ENCODE results near the gene UPP2.

The UPP2 gene

DNA sequence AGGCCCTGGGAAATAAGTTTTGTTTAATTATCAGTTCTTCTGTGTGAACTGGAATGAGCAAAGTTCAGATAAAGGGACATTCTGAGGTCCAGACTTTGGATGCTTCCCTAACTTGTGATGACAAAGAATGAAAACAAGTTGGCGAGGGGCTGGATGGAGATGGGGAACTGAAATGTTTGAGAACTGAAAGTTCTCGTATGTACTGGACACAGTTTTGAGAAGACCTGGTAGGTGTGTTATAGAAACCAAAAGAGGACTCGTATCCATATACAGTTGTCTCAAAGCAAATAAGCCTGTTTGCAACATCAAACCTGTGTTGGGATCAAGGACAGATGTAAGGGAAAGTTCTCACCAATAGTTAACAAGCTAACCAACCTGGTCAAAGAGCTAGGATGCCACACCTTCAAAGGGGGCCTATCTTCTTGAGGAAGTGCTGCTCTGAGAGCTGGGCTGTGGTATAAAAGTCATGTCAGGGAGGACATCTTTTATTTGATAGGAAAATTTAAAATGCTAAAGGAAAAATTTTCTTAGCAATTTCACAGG, at the start of gene UPP2:
UPP2 (plus strand) TSS at position 493 of the 543 bp plus-strand sequence. CDS start 188 bp downstream, outside the sequence.
- DNase-seq (ENCODE audit: low spot score): no peak

- DNase-seq (ENCODE audit: low spot score): no peak
Measured at GRCh38 chr2:158052761-158053160, 48.9 kb upstream of the UPP2 start.

DNA sequence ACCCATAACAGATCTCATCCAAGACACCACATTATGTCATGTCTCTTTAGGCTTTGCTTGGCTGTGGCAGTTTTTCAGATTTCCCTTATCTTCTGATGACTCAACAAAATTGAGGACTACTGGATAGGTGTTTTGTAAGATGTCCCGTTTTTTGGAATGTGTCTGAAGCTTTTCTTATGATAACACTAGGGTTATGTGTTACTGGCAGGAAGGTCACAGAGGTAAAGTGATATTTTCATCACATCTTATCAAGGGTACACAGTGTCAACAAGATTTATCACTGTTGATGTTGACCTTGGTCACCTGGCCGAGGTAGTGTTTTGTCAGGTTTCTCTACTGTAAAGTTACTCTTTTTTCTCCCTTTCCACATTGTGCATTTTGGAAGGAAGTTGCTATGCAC, 44.8 kb upstream of the UPP2 start:
- no peak for DNase-seq (ENCODE audit: low spot score)

DNA sequence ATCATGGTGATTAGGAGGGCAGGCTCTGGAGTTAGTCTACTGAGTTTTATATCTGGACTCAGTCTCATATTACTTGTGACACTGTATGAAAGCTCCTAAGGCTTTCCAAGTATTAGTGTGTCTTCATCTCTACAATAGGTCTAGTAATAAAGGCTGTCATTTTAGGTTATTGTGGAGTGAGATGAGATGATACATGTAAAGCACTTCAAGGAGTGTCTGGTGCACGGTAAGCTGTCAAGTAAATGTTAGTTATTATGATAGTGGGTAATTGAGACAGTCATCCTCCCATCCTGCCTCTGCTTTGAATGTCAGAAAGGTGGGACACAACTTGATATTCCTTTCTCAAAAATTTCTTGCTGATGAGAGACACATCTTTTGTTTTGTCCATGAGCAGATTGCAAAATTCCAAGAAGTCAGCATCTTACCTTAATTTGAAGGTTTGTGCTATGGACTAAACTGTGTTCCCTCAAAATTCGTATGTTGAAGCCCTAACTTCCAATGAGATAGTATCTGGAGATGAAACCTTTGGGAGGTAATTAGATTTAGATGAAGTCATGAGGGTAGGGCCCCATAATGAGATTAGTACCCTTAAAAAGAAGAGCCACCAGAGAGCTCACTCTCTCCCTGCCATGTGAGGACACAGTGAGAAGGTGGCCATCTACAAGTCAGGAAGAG, 41.4 kb upstream of the UPP2 start:
- DNase-seq (ENCODE audit: low spot score): no peak

DNA sequence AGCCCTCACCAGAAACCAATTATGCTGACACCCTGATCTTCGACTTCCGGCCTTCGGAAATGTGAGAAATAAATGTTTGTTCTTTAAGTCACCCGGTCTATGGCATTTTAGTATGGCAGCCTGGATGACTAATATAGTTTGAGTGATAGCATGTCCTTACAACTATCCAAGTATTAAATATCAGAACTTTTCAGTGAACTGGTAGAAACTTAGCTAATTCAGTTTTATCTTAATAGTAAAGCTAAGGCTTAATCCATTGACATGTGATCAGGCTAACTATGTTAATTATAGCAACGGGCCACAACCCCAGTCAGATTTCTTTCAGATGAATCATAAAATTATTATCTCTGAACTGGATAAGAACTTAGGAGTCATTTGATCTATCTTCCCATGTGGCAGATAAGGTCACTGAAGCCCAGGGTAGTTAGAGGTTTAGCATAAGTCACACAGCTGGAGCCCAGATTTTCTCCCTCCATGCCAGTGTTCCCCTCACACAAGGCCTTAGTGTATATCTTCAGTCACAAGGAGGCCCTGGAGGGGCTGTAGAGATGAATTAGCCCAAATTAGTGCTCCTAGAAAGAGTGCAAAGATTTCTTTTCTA, 40.7 kb upstream of the UPP2 start:
- DNase-seq (ENCODE audit: low spot score): no peak

GRCh38 chr2:158061763-158062162, 39.9 kb upstream of the UPP2 start:
- no peak for DNase-seq (ENCODE audit: low spot score)

GRCh38 chr2:158066046-158066713, 35.5 kb upstream of the UPP2 start:
- no peak for DNase-seq (ENCODE audit: low spot score)

DNA sequence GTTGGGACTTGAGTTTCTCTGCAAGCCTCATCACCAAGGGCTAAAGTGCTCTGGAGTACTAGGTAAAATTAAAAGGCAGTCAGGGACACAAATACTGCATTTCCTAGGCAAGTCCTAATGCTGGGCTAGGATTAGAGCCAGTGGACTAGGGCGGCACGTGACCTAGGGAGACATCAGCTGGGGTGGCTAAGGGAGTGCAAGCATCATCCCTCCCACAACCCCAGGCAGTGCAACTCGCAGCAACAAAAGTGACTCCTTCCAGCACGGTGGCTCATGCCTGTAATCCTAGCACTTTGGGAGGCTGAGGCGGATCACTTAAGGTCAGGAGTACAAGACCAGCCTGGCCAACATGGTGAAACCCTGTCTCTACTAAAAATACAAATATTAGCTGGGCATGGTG, 30.7 kb upstream of the UPP2 start:
- DNase-seq (ENCODE audit: low spot score): no peak

DNA sequence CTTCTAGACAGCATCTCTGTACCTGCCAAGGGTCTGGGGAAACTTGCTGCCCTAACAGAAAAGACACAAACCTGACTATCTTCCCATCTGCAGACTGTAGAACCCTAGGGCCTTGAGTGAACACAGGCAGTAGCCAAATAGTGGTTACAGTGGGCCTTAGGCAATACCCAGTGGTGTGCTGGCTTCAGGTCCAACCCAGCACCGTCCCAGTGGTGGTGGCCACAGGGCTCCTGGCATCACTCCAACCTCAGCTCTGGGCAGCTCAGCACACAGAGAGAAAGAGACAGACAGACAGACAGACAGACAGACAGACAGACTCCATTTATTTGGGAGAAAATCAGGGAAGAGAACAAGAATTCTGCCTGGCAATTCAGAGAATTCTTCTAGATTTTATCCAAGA, 29.3 kb upstream of the UPP2 start:
- DNase-seq (ENCODE audit: low spot score): no peak

GRCh38 chr2:158079672-158080071, 22.0 kb upstream of the UPP2 start:
- no peak for DNase-seq (ENCODE audit: low spot score)

- DNase-seq (ENCODE audit: low spot score): no peak
Measured at GRCh38 chr2:158088093-158088492, 13.6 kb upstream of the UPP2 start.

DNA sequence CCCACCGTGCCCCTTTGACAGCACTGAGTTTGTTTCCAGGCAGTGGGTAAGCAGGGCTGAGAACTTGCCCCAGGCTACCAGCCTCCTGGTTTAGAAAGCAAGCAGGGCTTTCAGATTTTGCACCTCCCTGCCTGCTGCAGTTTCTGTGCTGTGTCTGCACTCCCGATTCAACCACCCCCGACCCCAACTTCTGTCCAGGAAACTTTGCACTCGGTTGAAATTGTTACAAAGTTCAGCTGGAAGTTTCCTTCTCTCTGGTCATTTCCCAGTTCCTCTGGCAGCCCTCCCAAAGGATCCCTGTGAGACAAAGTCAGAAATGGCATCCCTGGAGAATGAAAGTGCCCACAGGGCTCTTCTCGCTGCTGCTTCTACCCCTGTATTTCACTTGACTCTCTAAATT, 12.4 kb upstream of the UPP2 start:
- DNase-seq (ENCODE audit: low spot score): no peak

DNA sequence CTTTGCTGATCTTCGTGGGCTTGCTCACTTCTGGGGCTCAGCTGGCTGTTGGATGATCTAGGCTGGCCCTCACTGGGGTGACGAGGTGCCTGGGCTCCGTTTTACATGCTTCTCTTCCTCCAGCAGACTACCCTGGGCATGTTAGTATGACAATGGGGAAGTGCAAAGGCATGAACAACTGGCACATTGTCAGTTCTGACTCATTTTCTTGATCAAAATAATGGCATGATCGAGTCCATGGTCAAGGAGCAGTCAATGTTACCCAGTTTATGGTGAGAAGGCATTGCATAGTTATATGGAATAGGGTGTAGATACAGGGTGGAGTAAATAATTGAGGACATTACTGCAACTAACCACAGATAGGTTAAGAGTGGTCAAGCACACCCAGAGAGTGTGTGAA, 10.0 kb upstream of the UPP2 start:
- no peak for DNase-seq (ENCODE audit: low spot score)

DNA sequence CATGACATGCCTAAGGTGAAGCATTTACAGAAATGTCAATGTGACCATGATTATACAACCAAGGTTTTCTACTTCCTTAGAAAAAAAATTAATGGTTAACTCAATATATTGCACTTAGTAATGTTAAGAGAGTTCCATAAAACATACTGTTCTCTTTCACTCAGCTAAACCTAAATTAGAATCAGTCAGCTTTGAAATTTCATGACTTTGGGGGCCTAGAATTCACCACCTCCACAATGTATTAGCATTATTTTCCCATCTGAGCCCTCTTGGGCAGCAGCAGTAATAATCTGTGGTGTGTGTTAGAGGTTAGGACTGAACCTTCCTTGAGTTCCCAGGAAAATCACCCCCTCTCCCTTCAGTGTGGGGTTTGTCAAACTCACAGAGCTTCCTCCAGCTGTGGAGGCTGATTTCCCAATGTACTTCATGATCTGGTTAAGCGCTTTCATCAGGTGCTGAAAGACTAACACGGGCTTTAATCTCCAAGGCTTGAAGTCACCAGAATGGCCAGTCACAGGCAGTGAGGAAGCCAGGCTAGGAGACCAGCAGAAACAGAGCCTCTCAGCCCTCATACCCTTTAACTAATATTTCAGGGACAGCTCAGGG, 7.1 kb upstream of the UPP2 start:
- no peak for DNase-seq (ENCODE audit: low spot score)

- DNase-seq (ENCODE audit: low spot score): no peak
Measured at GRCh38 chr2:158095269-158095668, 6.4 kb upstream of the UPP2 start.

GRCh38 chr2:158095912-158096311, 5.8 kb upstream of the UPP2 start:
- no peak for DNase-seq (ENCODE audit: low spot score)

DNA sequence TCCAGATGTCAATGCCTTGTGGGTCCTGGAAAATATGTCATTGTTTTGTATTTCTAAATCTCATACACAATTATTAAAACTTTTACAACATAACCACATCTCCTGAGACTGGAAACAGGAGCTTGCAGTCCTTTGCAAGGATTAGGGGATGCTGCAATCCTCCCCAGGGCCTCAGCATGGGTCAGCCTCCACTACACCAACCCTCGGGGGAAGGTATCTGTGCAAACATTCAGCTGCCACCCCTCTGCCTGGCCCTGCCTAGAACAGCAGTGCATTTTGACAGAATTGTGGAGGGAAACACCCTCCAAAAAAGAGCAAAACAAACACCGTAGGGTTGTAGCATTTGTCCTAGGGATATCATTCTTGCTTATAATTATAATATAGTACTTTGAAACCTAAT, 4.2 kb upstream of the UPP2 start:
- no peak for DNase-seq (ENCODE audit: low spot score)

- DNase-seq (ENCODE audit: low spot score): no peak
Measured at GRCh38 chr2:158098178-158098577, 3.5 kb upstream of the UPP2 start.

DNA sequence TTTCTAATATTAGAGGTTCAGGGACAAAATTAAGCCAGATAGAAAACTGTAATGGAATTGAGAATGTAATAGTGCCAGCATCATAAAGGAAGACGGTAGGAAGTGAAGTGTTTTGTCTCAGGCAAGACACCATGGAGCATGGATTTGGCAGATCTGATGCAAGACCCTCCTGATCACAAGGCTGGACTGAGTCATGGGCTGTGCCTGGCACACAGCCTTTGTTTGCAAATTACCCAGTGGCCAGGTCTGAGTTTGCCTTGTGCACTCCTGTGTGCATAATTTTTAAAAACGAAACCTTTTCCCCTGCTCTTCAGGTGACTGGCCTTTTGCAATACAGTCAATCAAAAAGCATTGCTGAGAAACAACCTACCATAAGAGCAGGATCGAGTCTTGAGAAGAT, 2.0 kb upstream of the UPP2 start:
- DNase-seq (ENCODE audit: low spot score): no peak

GRCh38 chr2:158100411-158100810, 1.3 kb upstream of the UPP2 start:
- DNase-seq (ENCODE audit: low spot score): no peak

DNA sequence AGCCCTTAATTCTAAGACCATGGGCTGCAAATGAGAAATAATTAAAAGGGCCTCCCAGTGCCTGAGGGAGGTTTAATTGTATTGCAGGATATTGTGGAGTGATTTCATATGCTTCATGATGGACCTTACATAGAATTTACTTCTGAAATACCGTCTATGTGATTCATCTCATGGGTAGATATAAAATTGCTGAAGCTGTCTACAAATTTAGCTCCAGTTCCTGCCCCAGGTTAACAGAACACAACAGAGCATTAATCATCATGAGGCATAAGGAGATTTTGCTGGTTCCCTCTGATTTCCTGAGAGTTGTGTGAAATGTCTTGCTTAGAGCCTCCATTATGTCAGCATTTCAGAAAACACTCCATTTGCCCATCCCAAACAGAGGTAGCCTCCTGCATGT, 770 bp downstream of the UPP2 start:
- DNase-seq (ENCODE audit: low spot score): no peak

GRCh38 chr2:158103411-158104012, 1.8 kb downstream of the UPP2 start:
- DNase-seq (ENCODE audit: low spot score): no peak

DNA sequence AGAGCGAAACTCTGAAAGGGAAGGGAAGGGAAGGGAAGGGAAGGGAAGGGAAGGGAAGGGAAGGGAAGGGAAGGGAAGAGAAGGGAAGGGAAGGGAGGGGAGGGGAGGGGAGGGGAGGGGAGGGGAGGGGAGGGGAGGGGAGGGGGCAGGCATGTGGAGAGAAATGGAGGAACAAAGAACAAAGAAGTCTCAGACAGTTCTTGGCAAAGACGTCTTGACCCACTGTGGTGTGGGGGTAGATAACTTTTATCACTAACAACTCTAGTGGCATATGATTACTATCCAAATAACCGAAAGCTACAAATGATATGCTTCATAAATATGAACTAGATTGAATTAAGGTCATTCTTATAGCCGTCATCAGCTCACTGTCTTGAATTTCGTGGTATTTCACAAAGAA, 3.2 kb downstream of the UPP2 start:
- no peak for DNase-seq (ENCODE audit: low spot score)
